Erythroblast (primary cell): ENCODE results near the gene FAT3.

Experiments used
- GATA1 ChIP-seq: IDR thresholded peaks from 2 replicates; pipeline ENCODE4 v1.6.1; 2011; ENCODE audit warnings: low read depth, mild to moderate bottlenecking, control low read depth, low read length, moderate library complexity
- POLR2A ChIP-seq: IDR thresholded peaks from 2 replicates; pipeline ENCODE4 v1.6.1; 2011; ENCODE audit warnings: mild to moderate bottlenecking, low read length

GRCh38 chr11:92253945-92254344, 29.3 kb downstream of the FAT3 start:
- TF ChIP-seq POLR2A = no peak
- no peak for TF ChIP-seq GATA1
